ENCODE data around the gene PTPRM. TPM values are rescaled to one million over a fixed set of nuclear protein-coding genes. Genes with fewer than 3 reads are reported as not detected.

Gene PTPRM
- total and polyA plus RNA-seq, 4 donors, result 61.1 to 146 (median 87.5) TPM

- no peak overlapping the region for H3K4me3 ChIP-seq
- 95 to 97% methylated on average over 17 of the region's 17 CpGs for WGBS, 2 donors
- no peak for TF ChIP-seq CTCF (IDR thresholded peaks at IDR 0.05; ENCODE audit: control extremely low read depth, extremely low read depth)
- DNase-seq (no peak), ATAC-seq (ENCODE audit: insufficient read depth, low FRiP score) (no peak)
- H3K36me3 ChIP-seq (ENCODE audit: control insufficient read depth in 4 of 4, insufficient read depth in 4 of 4, low read length in 4 of 4), result peaks cover 0 to 6% (median under 1%) of the 10 kb centered on the region in 4 donors
- no peaks in the 10 kb centered on the region for H3K27me3 ChIP-seq (ENCODE audit: control insufficient read depth in 3 of 3, insufficient read depth in 3 of 3, low read length in 2 of 3)
- H3K9me3 ChIP-seq (ENCODE audit: control insufficient read depth in 4 of 4, insufficient read depth in 3 of 4, low read length in 3 of 4), result peaks cover 0 to 2% (median 0%) of the 10 kb centered on the region in 4 donors
- no peak overlapping the region for H3K9ac ChIP-seq (ENCODE audit: insufficient read depth in 1 of 2, low read length in 2 of 2)
- H3K4me1 ChIP-seq (ENCODE audit: control insufficient read depth in 5 of 5, insufficient read depth in 5 of 5, low read length in 5 of 5), result no peaks in the 10 kb centered on the region
- H3K27ac ChIP-seq (ENCODE audit: low read depth in 1 of 2, low read length in 1 of 2), result no peak overlapping the region
These were observed 781.1 kb downstream of the PTPRM start for GRCh38 chr18:8348051-8348720.

- no peak for DNase-seq
- WGBS, 2 donors, result 92 to 93% methylated on average over 3 of the region's 3 CpGs
- Histone ChIP-seq H3K27me3 (ENCODE audit: control insufficient read depth in 3 of 3, insufficient read depth in 3 of 3, low read length in 2 of 3) (no peaks in the 10 kb centered on the region), H3K9me3 (ENCODE audit: control insufficient read depth in 4 of 4, insufficient read depth in 3 of 4, low read length in 3 of 4) (peaks cover 0 to 2% (median 0%) of the 10 kb centered on the region in 4 donors), H3K4me1 (ENCODE audit: control insufficient read depth in 5 of 5, insufficient read depth in 5 of 5, low read length in 5 of 5) (peaks cover 0 to 3% (median 0%) of the 10 kb centered on the region in 5 donors), H3K4me3 (no peak overlapping the region), H3K36me3 (ENCODE audit: control insufficient read depth in 4 of 4, insufficient read depth in 4 of 4, low read length in 4 of 4) (peaks cover 0 to 6% (median under 1%) of the 10 kb centered on the region in 4 donors), H3K9ac (ENCODE audit: insufficient read depth in 1 of 2, low read length in 2 of 2) (no peak overlapping the region), H3K27ac (ENCODE audit: low read depth in 1 of 2, low read length in 1 of 2) (no peak overlapping the region)
- TF ChIP-seq CTCF (IDR thresholded peaks at IDR 0.05; ENCODE audit: control extremely low read depth, extremely low read depth), result no peak
- ATAC-seq (ENCODE audit: insufficient read depth, low FRiP score), result no peak
These were observed 782.6 kb downstream of the PTPRM start for GRCh38 chr18:8349608-8350323.

DNA sequence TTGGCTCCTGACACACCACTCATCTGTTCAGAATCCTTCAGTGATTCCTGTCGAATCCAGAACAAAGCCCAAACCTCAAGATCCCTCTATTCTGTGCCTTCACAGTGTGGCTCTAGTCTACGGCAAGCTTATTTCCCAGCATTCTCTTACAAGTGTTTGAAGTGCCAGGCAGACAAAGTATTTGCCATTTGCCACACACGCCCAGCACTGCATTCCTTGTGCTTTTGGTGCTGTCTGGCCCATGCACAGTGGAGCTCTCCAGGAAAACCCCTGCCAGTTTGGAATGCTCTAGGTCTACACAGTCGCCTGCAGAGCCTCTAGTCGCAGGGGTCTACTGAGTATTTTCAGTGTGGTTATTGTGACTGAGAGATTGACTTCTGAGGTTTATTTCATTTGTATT, 783.5 kb downstream of the PTPRM start:
- WGBS, 2 donors, result 58 to 70% methylated on average over 5 of the region's 5 CpGs
- Histone ChIP-seq H3K27me3 (ENCODE audit: control insufficient read depth in 3 of 3, insufficient read depth in 3 of 3, low read length in 2 of 3) (no peaks in the 10 kb centered on the region), H3K9me3 (ENCODE audit: control insufficient read depth in 4 of 4, insufficient read depth in 3 of 4, low read length in 3 of 4) (peaks cover 0 to 2% (median 0%) of the 10 kb centered on the region in 4 donors), H3K27ac (ENCODE audit: low read depth in 1 of 2, low read length in 1 of 2) (no peak overlapping the region), H3K4me1 (ENCODE audit: control insufficient read depth in 5 of 5, insufficient read depth in 5 of 5, low read length in 5 of 5) (peaks cover 0 to 3% (median 0%) of the 10 kb centered on the region in 5 donors), H3K9ac (ENCODE audit: insufficient read depth in 1 of 2, low read length in 2 of 2) (no peak overlapping the region), H3K36me3 (ENCODE audit: control insufficient read depth in 4 of 4, insufficient read depth in 4 of 4, low read length in 4 of 4) (peaks cover 0 to 6% (median under 1%) of the 10 kb centered on the region in 4 donors), H3K4me3 (no peak overlapping the region)
- no peak for ATAC-seq (ENCODE audit: insufficient read depth, low FRiP score)
- no peak for TF ChIP-seq CTCF (IDR thresholded peaks at IDR 0.05; ENCODE audit: control extremely low read depth, extremely low read depth)
- DNase-seq, result no peak

Data from lung (tissue), 12 donors.